HG02763 (cell line): ENCODE measurements around the gene IFNL3.
"Not testable (repeated sequence)": the region's sequence is repeated elsewhere in the genome, so short reads cannot be mapped to it uniquely, and the experiment has no call there.

Experiments
- ATAC-seq: cut with Tn5 transposase; IDR thresholded peaks from one replicate; pipeline ENCODE4 v1.9.1; 2021; ENCODE audit warnings: mild to moderate bottlenecking, moderate library complexity; ENCODE audit not compliant: unreplicated experiment

IFNL3 gene

GRCh38 chr19:39253374-39254149 is 8.8 kb upstream of the IFNL3 start:
- ATAC-seq: no peak

DNA sequence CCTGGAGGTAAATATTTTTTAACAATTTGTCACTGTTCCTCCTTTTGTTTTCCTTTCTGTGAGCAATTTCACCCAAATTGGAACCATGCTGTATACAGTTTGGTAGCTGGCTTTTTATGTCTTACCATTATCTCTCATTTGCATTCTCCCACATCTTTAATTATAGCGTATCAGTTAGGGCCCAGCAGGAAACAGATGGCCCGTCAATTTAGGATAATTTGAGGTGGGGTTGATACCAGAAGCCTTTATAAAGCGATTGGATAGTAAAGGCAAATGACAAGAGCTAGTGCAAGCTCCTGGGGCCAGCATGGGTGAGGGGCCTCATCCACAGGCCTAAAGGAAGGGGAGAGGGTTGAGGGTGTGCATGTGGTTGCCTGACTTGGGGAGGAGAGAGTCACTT is 7.7 kb upstream of the IFNL3 start:
- no peak for ATAC-seq

GRCh38 chr19:39251846-39252245 is 7.0 kb upstream of the IFNL3 start:
- no peak for ATAC-seq

DNA sequence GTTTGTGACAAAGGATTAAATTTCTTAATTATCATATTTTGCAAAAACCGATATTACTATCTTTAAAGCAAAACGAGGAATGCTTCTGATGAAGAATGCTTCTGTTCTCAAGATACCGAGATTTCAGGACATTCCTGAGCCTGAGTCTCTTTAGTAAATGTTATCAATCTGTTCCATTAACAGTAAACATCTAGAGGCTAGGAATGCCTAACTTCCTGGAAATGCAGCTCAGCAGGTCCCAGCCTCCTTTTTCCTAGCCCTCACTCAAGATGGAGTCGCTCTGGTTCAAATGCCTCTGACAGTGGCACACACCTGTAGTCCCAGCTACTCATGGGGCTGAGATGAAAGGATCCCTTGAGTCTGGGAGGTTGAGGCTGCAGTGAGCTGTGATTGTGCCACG is 6.3 kb upstream of the IFNL3 start:
- ATAC-seq: no peak

GRCh38 chr19:39248806-39249205 is 4.0 kb upstream of the IFNL3 start, which contains the start of gene IFNL4:
Gene IFNL4, minus strand, starts transcription at chr19:39248856.
- ATAC-seq: no peak

DNA sequence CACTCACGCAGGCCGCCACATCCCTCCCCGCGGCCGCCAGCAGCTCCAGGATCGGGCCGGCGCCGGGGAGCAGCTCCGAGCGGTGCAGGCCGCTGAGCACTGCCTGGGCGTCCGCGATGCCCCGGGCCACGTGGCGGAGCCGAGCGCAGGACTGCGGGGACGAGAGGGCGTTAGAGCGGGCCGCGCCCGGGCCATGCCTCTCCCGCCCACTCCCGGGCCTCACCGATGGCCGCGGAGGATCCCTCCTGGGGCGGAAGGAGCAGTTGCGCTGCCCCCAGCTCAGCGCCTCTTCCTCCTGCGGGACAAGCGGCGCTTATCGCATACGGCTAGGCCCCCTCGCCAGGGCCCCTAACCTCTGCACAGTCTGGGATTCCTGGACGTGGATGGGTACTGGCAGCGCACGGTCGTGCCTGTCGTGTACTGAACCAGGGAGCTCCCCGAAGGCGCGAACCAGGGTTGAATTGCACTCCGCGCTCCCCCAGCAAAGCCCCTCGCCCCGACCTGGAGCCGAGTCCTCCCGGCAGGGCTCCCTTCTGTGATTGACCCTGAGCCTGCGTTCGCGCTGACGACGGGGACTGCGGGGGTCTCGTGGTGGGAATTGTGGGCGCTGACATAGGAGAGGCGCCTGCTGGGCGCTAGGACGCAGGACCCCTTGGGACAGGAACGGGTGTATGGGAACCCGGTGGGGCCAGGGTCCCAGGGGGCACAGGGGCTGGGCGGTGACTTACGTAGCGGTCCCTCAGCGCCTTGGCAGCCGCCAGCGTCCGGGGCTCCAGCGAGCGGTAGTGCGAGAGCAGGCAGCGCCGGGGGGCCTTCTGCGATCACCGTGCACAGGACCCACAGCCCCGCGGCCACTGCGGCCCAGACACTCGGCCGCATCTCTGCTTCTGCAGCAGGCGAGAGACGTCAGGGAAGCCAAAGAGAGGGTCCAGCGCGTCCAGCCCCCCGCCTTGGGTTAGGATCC is 3.2 kb upstream of the IFNL3 start:
- no peak for ATAC-seq

DNA sequence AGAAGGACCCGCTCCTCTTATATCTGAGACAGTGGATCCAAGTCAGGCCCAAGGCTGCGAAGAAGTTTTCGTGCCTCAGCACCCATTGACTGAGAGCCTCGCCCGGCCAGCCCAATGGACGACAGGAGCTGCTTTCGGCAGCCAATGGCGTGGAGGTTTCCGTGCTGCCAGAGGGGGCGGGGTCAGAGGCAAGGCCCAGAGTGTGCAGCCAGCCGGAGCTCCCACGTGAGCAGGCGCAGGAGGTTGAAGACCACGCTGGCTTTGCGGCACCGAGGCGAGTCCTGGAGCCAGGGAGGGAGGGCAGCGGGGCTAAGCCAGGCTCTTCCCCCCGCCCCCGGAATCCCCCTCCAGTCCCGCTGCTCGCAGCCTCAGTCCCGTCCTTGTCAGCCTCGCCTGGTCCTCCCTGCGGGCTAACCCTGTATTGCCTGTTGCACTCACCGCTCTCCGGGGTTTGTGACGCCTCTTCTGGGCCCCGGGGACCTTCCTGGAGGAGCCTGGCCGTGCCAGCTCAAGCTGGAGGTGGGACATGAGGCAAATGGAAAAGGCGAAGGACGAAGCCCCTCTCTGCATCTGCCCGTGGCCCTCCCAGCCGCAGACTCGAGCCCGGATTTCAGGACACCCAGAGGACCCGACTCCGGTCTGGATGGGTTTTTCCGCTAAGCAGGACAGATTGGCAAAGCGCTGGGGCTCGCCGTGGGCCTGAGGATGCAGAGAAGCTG is 2.3 kb upstream of the IFNL3 start:
- ATAC-seq: no peak

DNA sequence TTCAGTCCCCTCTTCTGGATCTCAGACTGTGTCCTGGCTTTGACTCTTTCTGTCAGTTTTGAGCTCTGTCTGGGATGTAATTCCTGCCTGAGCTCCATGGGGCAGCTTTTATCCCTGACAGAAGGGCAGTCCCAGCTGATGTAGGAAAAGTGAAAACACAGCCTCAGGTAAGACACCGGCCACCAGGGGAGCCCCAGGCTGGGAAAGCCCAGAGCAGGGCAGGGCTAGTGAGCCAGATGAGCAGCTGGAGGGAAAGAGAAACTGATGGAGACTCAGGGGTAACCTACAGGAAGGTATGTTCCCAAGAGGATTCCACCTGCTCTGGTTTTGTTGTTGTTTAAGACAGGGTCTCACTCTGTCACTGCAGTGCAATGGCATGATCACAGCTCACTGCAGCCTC is 360 bp upstream of the IFNL3 start:
- not testable (repeated sequence) for ATAC-seq

DNA sequence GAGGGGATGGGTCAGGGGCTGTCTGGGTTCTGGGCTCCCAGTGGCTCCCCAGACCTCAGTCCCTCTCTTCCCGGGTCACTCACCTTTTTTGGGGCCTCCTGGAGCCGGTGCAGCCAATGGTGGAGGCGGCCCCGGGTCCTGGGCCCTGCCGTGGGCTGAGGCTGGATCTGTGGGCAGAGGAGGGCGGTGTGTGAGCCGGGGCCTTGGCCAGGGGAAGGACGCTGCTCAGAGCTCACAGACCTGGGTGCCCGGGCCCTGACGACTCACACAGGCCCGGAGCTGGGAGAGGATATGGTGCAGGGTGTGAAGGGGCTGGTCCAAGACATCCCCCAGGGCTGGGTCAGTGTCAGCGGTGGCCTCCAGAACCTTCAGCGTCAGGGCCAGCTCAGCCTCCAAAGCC is 1.1 kb downstream of the IFNL3 start:
- not testable (repeated sequence) for ATAC-seq

DNA sequence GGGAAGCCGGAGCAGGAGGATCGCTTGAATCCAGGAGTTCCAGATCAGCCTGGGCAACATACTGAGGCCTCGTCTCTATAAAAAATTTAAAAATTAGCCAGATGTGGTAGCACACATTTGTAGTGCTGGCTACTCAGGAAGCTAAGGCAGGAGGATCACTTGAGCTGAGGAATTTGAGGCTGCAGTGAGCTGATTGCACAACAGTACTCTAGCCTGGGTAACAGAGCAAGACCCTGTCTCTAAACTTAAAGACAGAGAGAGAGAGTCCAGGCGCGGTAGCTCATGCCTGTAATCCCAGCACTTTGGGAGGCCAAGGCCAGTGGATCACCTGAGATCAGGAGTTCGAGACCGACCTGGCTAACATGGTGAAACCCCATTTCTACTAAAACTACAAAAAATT is 4.4 kb downstream of the IFNL3 start:
- no peak for ATAC-seq

DNA sequence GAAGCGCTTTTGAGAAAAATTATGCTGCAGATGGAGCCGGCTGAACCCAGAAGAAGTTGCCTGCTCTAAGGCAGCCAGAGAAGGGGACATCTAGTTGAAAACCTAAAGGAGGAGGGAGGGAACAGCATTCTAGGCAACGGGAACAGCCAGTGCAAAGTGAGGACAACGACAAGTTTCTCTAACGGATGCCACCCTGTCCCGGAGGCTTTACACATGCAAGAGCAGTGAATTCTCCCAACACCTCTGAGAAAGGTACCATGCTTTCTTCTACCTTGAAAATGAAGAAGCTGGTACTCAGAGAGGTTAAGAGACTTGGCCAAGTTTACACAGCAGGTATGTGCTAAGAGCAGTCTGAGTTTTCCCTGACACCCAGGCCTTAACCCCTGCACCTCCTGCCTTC is 5.9 kb downstream of the IFNL3 start:
- ATAC-seq: no peak

DNA sequence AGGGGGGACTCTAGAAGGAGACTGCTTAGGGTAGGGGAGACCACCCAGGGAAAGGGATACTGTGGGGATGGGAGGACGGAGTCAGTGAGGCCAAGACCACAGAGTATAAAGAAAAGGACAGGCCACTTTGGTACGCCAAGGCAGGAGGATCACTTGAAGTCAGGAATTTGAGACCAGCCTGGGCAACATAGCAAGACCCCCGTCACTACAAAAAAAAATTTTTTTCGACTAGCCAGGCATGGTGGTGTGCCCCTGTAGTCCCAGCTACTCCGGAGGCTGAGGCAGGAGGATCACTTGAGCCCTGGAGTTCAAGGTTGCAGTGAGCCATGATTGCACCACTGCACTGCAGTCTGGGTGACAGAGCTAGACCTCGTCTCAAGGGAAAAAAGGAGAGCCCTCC is 6.6 kb downstream of the IFNL3 start:
- ATAC-seq: no peak

DNA sequence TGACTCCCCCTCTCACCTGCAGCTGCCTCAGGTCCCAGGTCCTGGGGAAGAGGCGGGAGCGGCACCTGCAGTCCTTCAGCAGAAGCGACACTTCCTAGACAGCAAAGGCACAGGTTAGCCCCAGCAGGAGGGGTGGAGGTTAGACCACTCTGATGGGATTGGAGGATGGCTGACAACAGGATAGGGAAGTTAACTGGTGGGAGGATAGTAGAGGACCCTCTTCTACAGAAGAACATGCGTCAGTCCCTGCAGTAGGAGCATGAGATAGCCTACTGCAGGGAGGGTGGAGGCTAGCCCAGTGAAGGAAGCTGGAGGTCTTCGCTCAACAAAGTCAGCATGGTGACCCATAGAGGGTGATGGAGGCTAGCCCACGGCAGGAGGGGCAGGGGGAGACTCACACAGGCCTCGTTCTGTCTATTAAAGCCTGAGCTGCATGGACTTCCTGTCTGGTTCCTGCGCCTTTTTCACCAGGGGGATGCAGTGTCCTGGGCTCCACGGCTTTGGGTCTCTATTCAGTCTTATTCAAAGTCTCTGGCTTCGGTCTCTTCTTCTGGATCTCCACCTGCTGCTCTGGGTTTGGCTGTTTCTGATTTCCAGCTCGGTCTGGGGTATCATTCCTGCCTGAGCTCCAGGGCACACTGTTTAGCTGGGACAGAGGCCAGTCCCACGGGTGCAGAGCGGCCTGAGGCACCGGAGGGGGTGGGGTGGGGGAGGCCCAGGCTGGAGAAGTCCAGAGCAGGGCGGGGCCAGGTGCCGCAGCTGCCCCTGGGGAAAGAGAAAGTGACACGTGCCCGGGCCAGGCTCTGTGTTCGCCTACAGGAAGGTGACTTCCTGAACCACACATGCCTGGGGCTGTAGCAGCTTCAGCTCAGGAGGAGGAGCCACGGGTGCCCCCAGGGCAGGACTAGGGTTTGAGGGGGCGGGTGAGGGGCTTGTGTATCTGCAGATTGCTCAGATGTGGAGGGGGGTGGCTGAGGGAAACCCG is 7.3 kb downstream of the IFNL3 start:
- no peak for ATAC-seq

DNA sequence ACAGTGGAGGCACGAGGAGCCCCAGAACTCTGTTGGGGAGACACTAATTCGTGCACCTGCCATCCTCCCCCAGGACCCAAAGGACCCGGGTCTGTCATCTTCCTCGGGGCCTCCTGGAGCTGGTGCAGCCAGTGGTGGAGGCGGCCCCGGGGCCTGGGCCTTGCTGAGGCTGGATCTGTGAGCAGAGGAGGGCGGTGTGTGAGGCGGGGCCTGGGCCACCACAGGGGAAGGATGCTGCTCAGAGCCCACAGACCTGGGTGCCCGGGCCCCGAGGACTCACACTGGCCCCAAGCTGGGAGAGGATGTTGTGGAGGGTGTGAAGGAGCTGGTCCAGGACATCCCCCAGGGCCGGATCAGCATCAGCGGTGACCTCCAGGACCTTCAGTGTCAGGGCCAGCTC is 8.3 kb downstream of the IFNL3 start:
- no peak for ATAC-seq

DNA sequence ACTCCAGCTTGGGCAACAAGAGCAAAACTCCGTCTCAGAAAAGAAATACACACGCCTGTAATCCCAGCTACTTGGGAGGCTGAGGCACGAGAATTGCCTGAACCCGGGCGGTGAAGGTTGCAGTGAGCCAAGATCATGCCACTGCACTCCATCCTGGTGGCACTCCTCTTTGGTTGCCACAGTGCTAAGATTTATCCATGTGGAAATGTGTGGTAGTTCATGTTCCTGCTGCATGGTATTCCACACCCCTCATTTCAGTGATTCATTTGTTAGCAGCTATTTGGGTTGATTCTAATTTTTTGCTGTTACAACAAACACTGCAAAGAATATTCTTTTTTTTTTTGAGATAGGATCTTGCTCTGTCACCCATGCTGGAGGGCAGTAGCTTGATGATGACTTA is 12.1 kb downstream of the IFNL3 start:
- no peak for ATAC-seq

GRCh38 chr19:39230096-39230764 is 14.6 kb downstream of the IFNL3 start:
- ATAC-seq: no peak

GRCh38 chr19:39224910-39225309 is 19.9 kb downstream of the IFNL3 start:
- no peak for ATAC-seq

- no peak for ATAC-seq
Measured at GRCh38 chr19:39223703-39224279, 21.0 kb downstream of the IFNL3 start.

GRCh38 chr19:39219108-39219507 is 25.7 kb downstream of the IFNL3 start:
- ATAC-seq: not testable (repeated sequence)
